ENCODE results near the gene NME5.

NME5 gene

GRCh38 chr5:138111181-138111580 lies 28.0 kb downstream of the NME5 start:
- no peak for DNase-seq
- Histone ChIP-seq H2AFZ (ENCODE audit: low read depth, low read length) (no peak overlapping the region), H3K9me3 (ENCODE audit: insufficient read depth, low read length, severe bottlenecking) (no peaks in the 10 kb centered on the region), H3K36me3 (ENCODE audit: insufficient read depth, low read length) (no peaks in the 10 kb centered on the region), H3K27ac (ENCODE audit: low read length) (no peak overlapping the region), H3K27me3 (ENCODE audit: insufficient read depth, low read length, poor library complexity) (peaks cover 9% of the 10 kb centered on the region), H3K9ac (ENCODE audit: low read depth, low read length) (no peak overlapping the region), H4K20me1 (ENCODE audit: insufficient read depth, low read length) (no peaks in the 10 kb centered on the region), H3K79me2 (ENCODE audit: insufficient read depth, low read length) (no peaks in the 10 kb centered on the region), H3K4me2 (ENCODE audit: insufficient read depth, low read length) (no peak overlapping the region), H3K4me1 (ENCODE audit: insufficient read depth, low read length) (no peaks in the 10 kb centered on the region), H3K4me3 (ENCODE audit: low read depth in 1 of 2, low read length in 2 of 2) (no peak overlapping the region)
- TF ChIP-seq EZH2 (IDR thresholded peaks at IDR 0.05; ENCODE audit: borderline replicate concordance, low read depth, low read length, severe bottlenecking) (no peak), CTCF (IDR thresholded peaks at IDR 0.05; ENCODE audit: borderline replicate concordance, extremely low read depth, low read length, poor library complexity, severe bottlenecking) (no peak)
- ATAC-seq (ENCODE audit: insufficient read depth, low read depth), result no peak

- Histone ChIP-seq H3K79me2 (ENCODE audit: insufficient read depth, low read length) (no peaks in the 10 kb centered on the region), H4K20me1 (ENCODE audit: insufficient read depth, low read length) (no peaks in the 10 kb centered on the region), H3K9me3 (ENCODE audit: insufficient read depth, low read length, severe bottlenecking) (no peaks in the 10 kb centered on the region), H3K27me3 (ENCODE audit: insufficient read depth, low read length, poor library complexity) (peaks cover 9% of the 10 kb centered on the region), H3K27ac (ENCODE audit: low read length) (no peak overlapping the region), H3K9ac (ENCODE audit: low read depth, low read length) (no peak overlapping the region), H3K36me3 (ENCODE audit: insufficient read depth, low read length) (no peaks in the 10 kb centered on the region), H3K4me1 (ENCODE audit: insufficient read depth, low read length) (no peaks in the 10 kb centered on the region), H3K4me2 (ENCODE audit: insufficient read depth, low read length) (no peak overlapping the region), H2AFZ (ENCODE audit: low read depth, low read length) (no peak overlapping the region), H3K4me3 (ENCODE audit: low read depth in 1 of 2, low read length in 2 of 2) (no peak overlapping the region)
- DNase-seq, result no peak
- TF ChIP-seq CTCF (IDR thresholded peaks at IDR 0.05; ENCODE audit: borderline replicate concordance, extremely low read depth, low read length, poor library complexity, severe bottlenecking), result no peak
- no peak for TF ChIP-seq EZH2 (IDR thresholded peaks at IDR 0.05; ENCODE audit: borderline replicate concordance, low read depth, low read length, severe bottlenecking)
- ATAC-seq (ENCODE audit: insufficient read depth, low read depth), result no peak
These were observed 28.8 kb downstream of the NME5 start for GRCh38 chr5:138110266-138110963.

- Histone ChIP-seq H3K27me3 (ENCODE audit: insufficient read depth, low read length, poor library complexity) (peaks cover 9% of the 10 kb centered on the region), H3K79me2 (ENCODE audit: insufficient read depth, low read length) (no peaks in the 10 kb centered on the region), H3K9ac (ENCODE audit: low read depth, low read length) (no peak overlapping the region), H3K9me3 (ENCODE audit: insufficient read depth, low read length, severe bottlenecking) (no peaks in the 10 kb centered on the region), H3K4me3 (ENCODE audit: low read depth in 1 of 2, low read length in 2 of 2) (no peak overlapping the region), H3K4me2 (ENCODE audit: insufficient read depth, low read length) (no peak overlapping the region), H3K4me1 (ENCODE audit: insufficient read depth, low read length) (no peaks in the 10 kb centered on the region), H3K36me3 (ENCODE audit: insufficient read depth, low read length) (no peaks in the 10 kb centered on the region), H3K27ac (ENCODE audit: low read length) (no peak overlapping the region), H4K20me1 (ENCODE audit: insufficient read depth, low read length) (no peaks in the 10 kb centered on the region), H2AFZ (ENCODE audit: low read depth, low read length) (no peak overlapping the region)
- TF ChIP-seq EZH2 (IDR thresholded peaks at IDR 0.05; ENCODE audit: borderline replicate concordance, low read depth, low read length, severe bottlenecking) (no peak), CTCF (IDR thresholded peaks at IDR 0.05; ENCODE audit: borderline replicate concordance, extremely low read depth, low read length, poor library complexity, severe bottlenecking) (no peak)
- DNase-seq, result no peak
- no peak for ATAC-seq (ENCODE audit: insufficient read depth, low read depth)
These were observed 29.6 kb downstream of the NME5 start for GRCh38 chr5:138109463-138110265.

Data from DND-41 (cell line).